DOHH2 (cell line): Measurements from ENCODE around the gene SLC12A7.

Experiments used
- H3F3A ChIP-seq: fragments of 200-600 bp; sonication (generic), shearing (Covaris generic); 2 replicates; pipeline ENCODE4 v1.6.0; 2016; ENCODE audit warnings: antibody characterized with exemption, mild to moderate bottlenecking; ENCODE audit not compliant: control insufficient read depth, insufficient read depth
- H3K27ac ChIP-seq: fragments of 200-600 bp; sonication (generic); 2 replicates; pipeline ENCODE4 v1.5.1; 2014; ENCODE audit warnings: low read depth, mild to moderate bottlenecking, low read length, moderate library complexity
- H3K27me3 ChIP-seq: fragments of 200-600 bp; sonication (generic); 2 replicates; pipeline ENCODE4 v1.6.1; 2014; ENCODE audit warnings: mild to moderate bottlenecking, low read length, mixed read lengths; ENCODE audit not compliant: control insufficient read depth
- H3K36me3 ChIP-seq: fragments of 200-600 bp; sonication (generic); 2 replicates; pipeline ENCODE4 v1.6.1; 2014; ENCODE audit warnings: mild to moderate bottlenecking, low read length, moderate library complexity, mixed read lengths; ENCODE audit not compliant: control insufficient read depth
- H3K4me1 ChIP-seq: fragments of 200-600 bp; sonication (generic); 2 replicates; pipeline ENCODE4 v1.6.1; 2014; ENCODE audit warnings: mild to moderate bottlenecking, low read length, mixed read lengths; ENCODE audit not compliant: control insufficient read depth
- H3K4me2 ChIP-seq: fragments of 200-600 bp; sonication (generic); 2 replicates; pipeline ENCODE4 v1.6.0; 2014; ENCODE audit warnings: mild to moderate bottlenecking, low read length, moderate library complexity
- H3K4me3 ChIP-seq: fragments of 200-600 bp; sonication (generic); 2 replicates; pipeline ENCODE4 v1.5.1; 2014; ENCODE audit warnings: mild to moderate bottlenecking, low read length, mixed read lengths
- H3K79me2 ChIP-seq: fragments of 200-600 bp; sonication (generic); 2 replicates; pipeline ENCODE4 v1.6.1; 2014; ENCODE audit warnings: mild to moderate bottlenecking, low read length, mixed read lengths; ENCODE audit not compliant: control insufficient read depth
- H3K9me2 ChIP-seq: fragments of 200-600 bp; sonication (generic); replicated peaks from 2 replicates; pipeline ENCODE4 v1.6.1; 2014; ENCODE audit warnings: mild to moderate bottlenecking, low read length, mixed read lengths; ENCODE audit not compliant: control insufficient read depth
- H3K9me3 ChIP-seq: fragments of 200-600 bp; sonication (generic); 2 replicates; pipeline ENCODE4 v1.6.1; 2014; ENCODE audit warnings: antibody characterized with exemption, low read length, mixed read lengths; ENCODE audit not compliant: control insufficient read depth, insufficient read depth
- H4K20me1 ChIP-seq: fragments of 200-600 bp; sonication (generic); 2 replicates; pipeline ENCODE4 v1.6.0; 2014; ENCODE audit warnings: low read depth, mild to moderate bottlenecking, antibody characterized with exemption, low read length, moderate library complexity; ENCODE audit not compliant: control insufficient read depth, insufficient read depth
- CTCF ChIP-seq: fragments of 200-600 bp; sonication (generic); IDR thresholded peaks from one replicate; pipeline ENCODE4 v1.5.1; 2014; ENCODE audit warnings: antibody characterized with exemption, mild to moderate bottlenecking, low read depth, low read length; ENCODE audit not compliant: poor library complexity, severe bottlenecking
- EZH2phosphoT487 ChIP-seq: fragments of 200-600 bp; sonication (generic); IDR thresholded peaks from 2 replicates; pipeline ENCODE4 v1.6.1; 2017; ENCODE audit warnings: borderline replicate concordance, mild to moderate bottlenecking, antibody characterized with exemption, low read length, moderate library complexity, mixed read lengths

Gene SLC12A7

DNA sequence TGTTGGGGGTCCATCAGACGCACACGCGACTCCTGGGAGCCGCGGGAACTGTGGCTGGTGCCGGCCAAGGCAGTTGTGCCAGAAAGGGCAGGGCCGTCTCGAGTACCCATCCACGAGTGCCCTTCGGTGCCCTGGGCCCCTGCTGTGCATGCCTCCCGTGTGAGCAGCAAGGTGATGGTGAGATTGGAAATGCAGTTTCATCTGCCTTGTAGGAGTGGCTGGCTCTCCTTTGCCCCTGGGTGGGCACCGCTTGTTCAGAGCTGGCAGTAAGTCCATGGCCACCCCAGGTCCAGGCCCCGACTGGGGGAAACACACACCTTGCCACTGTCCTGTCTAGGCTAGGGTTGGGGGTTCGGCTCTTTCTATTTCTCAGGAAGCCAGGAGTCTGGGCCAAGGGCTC, 97.5 kb downstream of the SLC12A7 start:
- H3F3A ChIP-seq, result peaks cover 2% of the 10 kb centered on the region; the same call in 1 of the 2 replicates
- H3K27me3 ChIP-seq, result no peaks in the 10 kb centered on the region
- no peaks in the 10 kb centered on the region for H3K9me2 ChIP-seq
- H3K27ac ChIP-seq, result no peak overlapping the region
- no peaks in the 10 kb centered on the region for H3K36me3 ChIP-seq
- H3K4me1 ChIP-seq, result no peaks in the 10 kb centered on the region
- no peaks in the 10 kb centered on the region for H3K9me3 ChIP-seq
- H3K79me2 ChIP-seq, result no peaks in the 10 kb centered on the region
- H3K4me3 ChIP-seq, result no peak overlapping the region
- no peaks in the 10 kb centered on the region for H4K20me1 ChIP-seq
- no peak overlapping the region for H3K4me2 ChIP-seq
- TF ChIP-seq CTCF, result no peak
- no peak for TF ChIP-seq EZH2phosphoT487

GRCh38 chr5:1013948-1014301, 97.9 kb downstream of the SLC12A7 start:
- Histone ChIP-seq H3K4me2 (no peak overlapping the region), H3K36me3 (no peaks in the 10 kb centered on the region), H4K20me1 (no peaks in the 10 kb centered on the region), H3K27me3 (no peaks in the 10 kb centered on the region), H3K9me2 (no peaks in the 10 kb centered on the region), H3K4me1 (no peaks in the 10 kb centered on the region), H3K79me2 (no peaks in the 10 kb centered on the region), H3K27ac (no peak overlapping the region), H3K4me3 (no peak overlapping the region), H3F3A (peaks cover 2% of the 10 kb centered on the region; the same call in 1 of the 2 replicates), H3K9me3 (no peaks in the 10 kb centered on the region)
- TF ChIP-seq CTCF (no peak), EZH2phosphoT487 (no peak)

DNA sequence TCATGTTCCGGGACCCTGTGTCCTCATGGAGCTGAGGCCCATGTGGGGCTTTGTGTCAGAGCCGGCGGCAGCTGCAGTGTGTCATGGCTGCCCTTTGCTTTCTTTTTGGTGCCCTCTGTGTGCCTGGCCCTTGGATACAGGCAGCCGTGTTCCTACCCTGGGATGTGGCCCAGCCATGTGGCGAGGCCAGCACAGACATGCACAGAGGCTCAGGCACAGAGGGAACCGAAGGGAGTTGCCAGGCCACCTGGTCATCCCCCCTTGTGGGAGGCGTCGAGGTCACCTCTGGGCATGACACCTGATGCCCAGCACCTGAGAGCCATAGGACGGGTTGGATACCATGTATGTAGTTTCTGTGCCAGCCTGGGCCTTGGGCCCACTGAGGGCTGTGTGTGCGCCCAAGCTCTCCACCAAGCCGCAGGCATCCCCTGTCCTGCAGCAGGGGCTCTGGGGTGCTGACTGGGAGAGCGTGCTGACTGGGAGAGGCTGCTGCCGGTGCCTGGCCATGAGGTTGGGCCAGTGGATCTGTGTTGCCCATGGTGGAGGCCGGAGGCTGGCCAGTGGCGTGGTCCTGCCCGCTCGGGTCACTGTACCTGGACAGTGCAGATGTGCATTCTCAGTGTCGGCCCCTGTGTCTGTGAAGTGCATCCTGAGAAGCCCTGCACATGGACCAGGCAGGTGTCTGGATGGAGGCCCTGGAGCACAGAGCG, 98.5 kb downstream of the SLC12A7 start:
- Histone ChIP-seq H3K36me3 (no peaks in the 10 kb centered on the region), H3K9me3 (no peaks in the 10 kb centered on the region), H3F3A (peaks cover 2% of the 10 kb centered on the region; the same call in 1 of the 2 replicates), H3K4me2 (no peak overlapping the region), H3K27me3 (no peaks in the 10 kb centered on the region), H3K27ac (no peak overlapping the region), H3K4me1 (peaks cover 1% of the 10 kb centered on the region; the same call in 1 of the 2 replicates), H3K79me2 (no peaks in the 10 kb centered on the region), H4K20me1 (no peaks in the 10 kb centered on the region), H3K4me3 (no peak overlapping the region), H3K9me2 (no peaks in the 10 kb centered on the region)
- TF ChIP-seq EZH2phosphoT487, result no peak
- TF ChIP-seq CTCF, result no peak
